Thymus (tissue), 11 donors: ENCODE results near the gene MT2A. TPM values are rescaled to one million over a fixed set of nuclear protein-coding genes. Genes with fewer than 3 reads are reported as not detected.
A peak's percentile ranks its signal among the peaks of the same experiment; 100 is the strongest.

Experiments used
- DNase-seq, 9 donors: peaks; one replicate each; pipeline ENCODE4 v3.0.0-alpha.2; 2013; ENCODE audit warnings: low spot score in 9 of 9, low read depth in 6 of 9, missing footprints in 1 of 9
- H3K27ac ChIP-seq, 2 donors: one replicate each; pipeline ENCODE4 v1.5.1; 2013; ENCODE audit warnings: control low read depth in 1 of 2, low read depth in 1 of 2, low read length in 1 of 2, mild to moderate bottlenecking in 1 of 2, moderate library complexity in 1 of 2
- H3K27me3 ChIP-seq, 2 donors: one replicate each; pipeline ENCODE4 v1.5.1; 2013; ENCODE audit warnings: low read length in 1 of 2; ENCODE audit not compliant: control insufficient read depth in 2 of 2, insufficient read depth in 1 of 2
- H3K36me3 ChIP-seq, 2 donors: one replicate each; pipeline ENCODE4 v1.5.1; 2013; ENCODE audit warnings: low read length in 1 of 2, mild to moderate bottlenecking in 1 of 2, moderate library complexity in 1 of 2; ENCODE audit not compliant: control insufficient read depth in 2 of 2, insufficient read depth in 2 of 2
- H3K4me1 ChIP-seq, 2 donors: one replicate each; pipeline ENCODE4 v1.5.1; 2013; ENCODE audit warnings: low read length in 2 of 2; ENCODE audit not compliant: control insufficient read depth in 2 of 2, insufficient read depth in 2 of 2
- H3K4me3 ChIP-seq, 2 donors: one replicate each; pipeline ENCODE4 v1.5.1; 2013; ENCODE audit warnings: low read length in 2 of 2, control low read depth in 1 of 2, mild to moderate bottlenecking in 1 of 2
- H3K9me3 ChIP-seq, 2 donors: one replicate each; pipeline ENCODE4 v1.5.1; 2013; ENCODE audit warnings: low read length in 1 of 2, mild to moderate bottlenecking in 1 of 2; ENCODE audit not compliant: control insufficient read depth in 2 of 2, insufficient read depth in 1 of 2
- WGBS: extraction: QIAGEN DNeasy Blood & Tissue Kit; methylation state at CpG from one replicate; pipeline ENCODE4 v1.1.7; 2013; 5-methylcytosine and 5-hydroxymethylcytosine counted together
- polyA plus RNA-seq: library from polyadenylated mRNA; stranded (reverse); fragments of 200-250 nt; gene quantifications from one replicate; pipeline ENCODE4 v1.2.3, GENCODE V29; 2013
- total RNA-seq: library from RNA; stranded (reverse); fragments of 120-200 nt; gene quantifications from one replicate; pipeline ENCODE4 v1.2.4, GENCODE V29; 2013
- donor health status: healthy.

The MT2A gene
- total and polyA plus RNA-seq, 2 donors, result 7.8 to 2,040 TPM

- peaks cover 11 to 39% of the 10 kb centered on the region in 2 donors for H3K4me1 ChIP-seq
- WGBS, result 92% methylated on average over 2 of the region's 2 CpGs
- H3K27me3 ChIP-seq, result peaks cover 2 to 36% of the 10 kb centered on the region in 2 donors
- H3K27ac ChIP-seq, result peak overlapping the region in 1 of 2 donors; percentile 2
- no peaks in the 10 kb centered on the region for H3K9me3 ChIP-seq
- no peak overlapping the region for H3K4me3 ChIP-seq
- H3K36me3 ChIP-seq, result no peaks in the 10 kb centered on the region
- DNase-seq, result no peak
Measured at GRCh38 chr16:56611281-56611833, 3.0 kb downstream of the MT2A start.

GRCh38 chr16:56613706-56614105, 5.3 kb downstream of the MT2A start:
- Histone ChIP-seq H3K4me1 (peaks cover 7 to 34% of the 10 kb centered on the region in 2 donors), H3K36me3 (no peaks in the 10 kb centered on the region), H3K4me3 (no peak overlapping the region), H3K27ac (no peak overlapping the region), H3K9me3 (no peaks in the 10 kb centered on the region), H3K27me3 (peaks cover 12 to 46% of the 10 kb centered on the region in 2 donors)
- no peak for DNase-seq

GRCh38 chr16:56614549-56614991, 6.2 kb downstream of the MT2A start:
- no peak for DNase-seq
- peaks cover 5 to 25% of the 10 kb centered on the region in 2 donors for H3K4me1 ChIP-seq
- H3K27ac ChIP-seq, result no peak overlapping the region
- H3K36me3 ChIP-seq, result no peaks in the 10 kb centered on the region
- H3K9me3 ChIP-seq, result no peaks in the 10 kb centered on the region
- H3K27me3 ChIP-seq, result peaks cover 15 to 46% of the 10 kb centered on the region in 2 donors
- H3K4me3 ChIP-seq, result no peak overlapping the region

- Histone ChIP-seq H3K27ac (no peak overlapping the region), H3K36me3 (no peaks in the 10 kb centered on the region), H3K4me3 (no peak overlapping the region), H3K27me3 (peaks cover 15 to 53% of the 10 kb centered on the region in 2 donors), H3K4me1 (peaks cover 4 to 18% of the 10 kb centered on the region in 2 donors), H3K9me3 (no peaks in the 10 kb centered on the region)
- WGBS, result 96% methylated on average over 3 of the region's 3 CpGs
- no peak for DNase-seq
Measured at GRCh38 chr16:56615353-56615752, 7.0 kb downstream of the MT2A start.

- H3K4me1 ChIP-seq, result peaks cover 0 to 12% of the 10 kb centered on the region in 2 donors
- WGBS, result 47% methylated on average over 23 of the region's 23 CpGs
- peak overlapping the region in 1 of 2 donors; percentile 10 for H3K4me3 ChIP-seq
- no peaks in the 10 kb centered on the region for H3K36me3 ChIP-seq
- no peak for DNase-seq
- peaks cover 15 to 59% of the 10 kb centered on the region in 2 donors for H3K27me3 ChIP-seq
- H3K9me3 ChIP-seq, result no peaks in the 10 kb centered on the region
- no peak overlapping the region for H3K27ac ChIP-seq
Measured at GRCh38 chr16:56616608-56617211, 8.3 kb downstream of the MT2A start.

- Histone ChIP-seq H3K27me3 (peaks cover 15 to 64% of the 10 kb centered on the region in 2 donors), H3K27ac (no peak overlapping the region), H3K9me3 (no peaks in the 10 kb centered on the region), H3K4me3 (peak overlapping the region in 1 of 2 donors; percentile 10), H3K36me3 (no peaks in the 10 kb centered on the region), H3K4me1 (peaks cover 0 to 12% of the 10 kb centered on the region in 2 donors)
- peak in 4 of 9 donors; percentile 25 to 51 (median 37) for DNase-seq
- WGBS, result 4% methylated on average over 41 of the region's 41 CpGs
Measured at GRCh38 chr16:56617212-56618085, 9.1 kb downstream of the MT2A start.

- no peak overlapping the region for H3K27ac ChIP-seq
- WGBS, result 51% methylated on average over 6 of the region's 6 CpGs
- H3K4me3 ChIP-seq, result no peak overlapping the region
- no peaks in the 10 kb centered on the region for H3K36me3 ChIP-seq
- peaks cover 15 to 68% of the 10 kb centered on the region in 2 donors for H3K27me3 ChIP-seq
- peaks cover 0 to 12% of the 10 kb centered on the region in 2 donors for H3K4me1 ChIP-seq
- no peak for DNase-seq
- no peaks in the 10 kb centered on the region for H3K9me3 ChIP-seq
Measured at GRCh38 chr16:56618138-56618537, 9.8 kb downstream of the MT2A start.

- WGBS, result 90% methylated on average over 8 of the region's 8 CpGs
- Histone ChIP-seq H3K27me3 (peaks cover 26 to 83% of the 10 kb centered on the region in 2 donors), H3K27ac (no peak overlapping the region), H3K36me3 (no peaks in the 10 kb centered on the region), H3K4me1 (peaks cover 0 to 12% of the 10 kb centered on the region in 2 donors), H3K9me3 (no peaks in the 10 kb centered on the region), H3K4me3 (no peak overlapping the region)
- no peak for DNase-seq
Measured at GRCh38 chr16:56620339-56620897, 12.0 kb downstream of the MT2A start.
